HEK293 (cell line): ENCODE measurements around the gene IQCH.

Experiments
- CTCF ChIA-PET: fragments of 350-600 bp; formaldehyde crosslinking; extraction: SDS; loops from one replicate; lab custom pipeline; 2021; ENCODE audit warnings: antibody characterized with exemption; lab: Yijun Ruan, JAX
- POLR2A ChIA-PET: fragments of 300-600 bp; formaldehyde crosslinking; extraction: SDS; loops from one replicate; lab custom pipeline; 2020; ENCODE audit warnings: antibody characterized with exemption, inconsistent platforms; lab: Yijun Ruan, JAX
- H3K27ac ChIP-seq: fragments of 200-500 bp; sonication (Bioruptor generic); 2 replicates; pipeline ENCODE4 v1.5.1; 2014; ENCODE audit warnings: low read depth, low read length, control low read depth, inconsistent platforms; ENCODE audit errors: extremely low read depth
- H3K36me3 ChIP-seq, 2 experiments: fragments of 200-500 bp in 1 of 2; sonication (Bioruptor generic) in 1 of 2; 1 replicate in 1 of 2; 2 replicates in 1 of 2; pipeline ENCODE4 v1.5.1; 2014 to 2017; ENCODE audit warnings: inconsistent platforms in 2 of 2, low read length in 2 of 2; ENCODE audit not compliant: control insufficient read depth in 2 of 2, insufficient read depth in 1 of 2
- H3K4me1 ChIP-seq: fragments of 200-500 bp; sonication (Bioruptor generic); 2 replicates; pipeline ENCODE4 v1.5.1; 2014; ENCODE audit warnings: mild to moderate bottlenecking, low read length, inconsistent platforms; ENCODE audit not compliant: control insufficient read depth, insufficient read depth
- H3K4me3 ChIP-seq: 2 replicates; pipeline ENCODE4 v1.5.1; 2011; ENCODE audit warnings: low read depth, mild to moderate bottlenecking, control low read depth, low read length, moderate library complexity
- H3K9me3 ChIP-seq: fragments of 200-500 bp; sonication (Bioruptor generic); 2 replicates; pipeline ENCODE4 v1.5.1; 2014; ENCODE audit warnings: low read depth, low read length, inconsistent platforms; ENCODE audit not compliant: control insufficient read depth, insufficient read depth
- IKZF3 ChIP-seq: fragments of 450-650 bp; IDR thresholded peaks from 2 replicates; pipeline ENCODE4 v1.5.0; 2018; ENCODE audit warnings: missing biosample characterization, mild to moderate bottlenecking, missing genetic modification characterization, moderate library complexity
- ZBTB17 ChIP-seq: fragments of 450-650 bp; formaldehyde crosslinking; IDR thresholded peaks from 2 replicates; pipeline ENCODE4 v1.5.1; 2016; ENCODE audit warnings: missing biosample characterization, missing genetic modification characterization
- ZFHX2 ChIP-seq: fragments of 450-650 bp; formaldehyde crosslinking; conservative IDR thresholded peaks from 2 replicates; pipeline ENCODE4 v1.5.1; 2016; ENCODE audit warnings: missing biosample characterization, missing genetic modification characterization
- ZFP3 ChIP-seq: fragments of 450-650 bp; formaldehyde crosslinking; IDR thresholded peaks from 2 replicates; pipeline ENCODE4 v1.5.1; 2016; ENCODE audit warnings: low read depth, missing biosample characterization, missing genetic modification characterization
- ZFP69B ChIP-seq: fragments of 450-650 bp; formaldehyde crosslinking; IDR thresholded peaks from 2 replicates; pipeline ENCODE4 v1.5.1; 2016; ENCODE audit warnings: missing biosample characterization, missing genetic modification characterization
- ZIC2 ChIP-seq: fragments of 450-650 bp; formaldehyde crosslinking; IDR thresholded peaks from 2 replicates; pipeline ENCODE4 v1.5.1; 2016; ENCODE audit warnings: missing biosample characterization, missing genetic modification characterization
- ZNF24 ChIP-seq: fragments of 450-650 bp; formaldehyde crosslinking; IDR thresholded peaks from 2 replicates; pipeline ENCODE4 v1.5.1; 2016; ENCODE audit warnings: missing biosample characterization, missing genetic modification characterization
- ZNF248 ChIP-seq: fragments of 450-650 bp; formaldehyde crosslinking; IDR thresholded peaks from 2 replicates; pipeline ENCODE4 v1.5.1; 2017; ENCODE audit warnings: missing biosample characterization, missing genetic modification characterization
- ZNF302 ChIP-seq: fragments of 450-650 bp; formaldehyde crosslinking; IDR thresholded peaks from 2 replicates; pipeline ENCODE4 v1.5.1; 2016; ENCODE audit warnings: missing biosample characterization, missing genetic modification characterization, low read depth
- ZNF621 ChIP-seq: fragments of 450-650 bp; formaldehyde crosslinking; IDR thresholded peaks from 2 replicates; pipeline ENCODE4 v1.5.1; 2017; ENCODE audit warnings: missing biosample characterization, missing genetic modification characterization
- ZNF654 ChIP-seq: fragments of 450-650 bp; formaldehyde crosslinking; IDR thresholded peaks from 2 replicates; pipeline ENCODE4 v1.5.1; 2016; ENCODE audit warnings: low read depth, missing biosample characterization, missing genetic modification characterization
- ZNF837 ChIP-seq: fragments of 450-650 bp; formaldehyde crosslinking; IDR thresholded peaks from 2 replicates; pipeline ENCODE4 v1.5.1; 2016; ENCODE audit warnings: missing biosample characterization, missing genetic modification characterization
- ZNF843 ChIP-seq: fragments of 450-650 bp; formaldehyde crosslinking; IDR thresholded peaks from 2 replicates; pipeline ENCODE4 v1.5.1; 2016; ENCODE audit warnings: missing biosample characterization, missing genetic modification characterization
- TF ChIP-seq, protein P1 (sequence below): fragments of 450-650 bp; formaldehyde crosslinking; IDR thresholded peaks from 2 replicates; pipeline ENCODE4 v1.5.1; 2016; ENCODE audit warnings: missing biosample characterization, missing genetic modification characterization, borderline replicate concordance
- TF ChIP-seq, protein P2 (sequence below): fragments of 450-650 bp; formaldehyde crosslinking; IDR thresholded peaks from 2 replicates; pipeline ENCODE4 v1.5.1; 2016; ENCODE audit warnings: missing biosample characterization, missing genetic modification characterization, low read depth
- TF ChIP-seq, protein P3 (sequence below): fragments of 450-650 bp; formaldehyde crosslinking; IDR thresholded peaks from 2 replicates; pipeline ENCODE4 v1.5.1; 2016; ENCODE audit warnings: missing biosample characterization, missing genetic modification characterization
- TF ChIP-seq, protein P4 (sequence below): fragments of 450-650 bp; IDR thresholded peaks from 2 replicates; pipeline ENCODE4 v1.5.1; 2018; ENCODE audit warnings: missing biosample characterization, mild to moderate bottlenecking, missing genetic modification characterization
- TF ChIP-seq, protein P5 (sequence below): fragments of 450-650 bp; formaldehyde crosslinking; IDR thresholded peaks from 2 replicates; pipeline ENCODE4 v1.5.1; 2017; ENCODE audit warnings: missing biosample characterization, missing genetic modification characterization

Gene IQCH

DNA sequence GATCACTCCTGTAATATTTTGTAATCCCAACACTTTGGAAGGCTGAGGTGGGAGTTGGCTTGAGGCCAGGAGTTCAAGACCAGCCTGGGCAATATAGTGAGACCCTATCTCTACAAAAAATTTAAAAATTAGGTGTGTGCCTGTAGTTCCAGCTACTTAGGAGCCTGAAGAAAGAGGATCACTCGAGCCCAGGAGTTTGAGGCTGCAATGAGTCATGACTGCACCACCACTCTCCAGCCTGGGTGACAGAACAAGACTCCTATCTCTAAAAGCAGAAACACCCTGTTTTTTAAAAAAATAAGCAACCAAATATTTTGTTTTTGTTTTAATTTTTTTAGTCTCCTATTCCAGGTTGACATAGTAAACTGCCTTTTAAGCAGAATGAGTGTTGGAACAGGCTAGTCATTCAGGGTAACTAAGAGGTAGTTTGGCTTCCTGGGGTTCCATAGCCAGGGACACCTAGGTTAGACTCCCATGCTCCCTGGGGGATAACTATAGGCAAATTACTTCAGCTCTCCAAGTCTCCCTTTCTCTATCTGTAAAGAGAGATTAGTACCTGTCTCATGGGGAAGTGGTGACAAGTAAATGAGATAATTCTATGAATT is 151.8 kb downstream of the IQCH start (continued):
- TF ChIP-seq, protein P1, sequence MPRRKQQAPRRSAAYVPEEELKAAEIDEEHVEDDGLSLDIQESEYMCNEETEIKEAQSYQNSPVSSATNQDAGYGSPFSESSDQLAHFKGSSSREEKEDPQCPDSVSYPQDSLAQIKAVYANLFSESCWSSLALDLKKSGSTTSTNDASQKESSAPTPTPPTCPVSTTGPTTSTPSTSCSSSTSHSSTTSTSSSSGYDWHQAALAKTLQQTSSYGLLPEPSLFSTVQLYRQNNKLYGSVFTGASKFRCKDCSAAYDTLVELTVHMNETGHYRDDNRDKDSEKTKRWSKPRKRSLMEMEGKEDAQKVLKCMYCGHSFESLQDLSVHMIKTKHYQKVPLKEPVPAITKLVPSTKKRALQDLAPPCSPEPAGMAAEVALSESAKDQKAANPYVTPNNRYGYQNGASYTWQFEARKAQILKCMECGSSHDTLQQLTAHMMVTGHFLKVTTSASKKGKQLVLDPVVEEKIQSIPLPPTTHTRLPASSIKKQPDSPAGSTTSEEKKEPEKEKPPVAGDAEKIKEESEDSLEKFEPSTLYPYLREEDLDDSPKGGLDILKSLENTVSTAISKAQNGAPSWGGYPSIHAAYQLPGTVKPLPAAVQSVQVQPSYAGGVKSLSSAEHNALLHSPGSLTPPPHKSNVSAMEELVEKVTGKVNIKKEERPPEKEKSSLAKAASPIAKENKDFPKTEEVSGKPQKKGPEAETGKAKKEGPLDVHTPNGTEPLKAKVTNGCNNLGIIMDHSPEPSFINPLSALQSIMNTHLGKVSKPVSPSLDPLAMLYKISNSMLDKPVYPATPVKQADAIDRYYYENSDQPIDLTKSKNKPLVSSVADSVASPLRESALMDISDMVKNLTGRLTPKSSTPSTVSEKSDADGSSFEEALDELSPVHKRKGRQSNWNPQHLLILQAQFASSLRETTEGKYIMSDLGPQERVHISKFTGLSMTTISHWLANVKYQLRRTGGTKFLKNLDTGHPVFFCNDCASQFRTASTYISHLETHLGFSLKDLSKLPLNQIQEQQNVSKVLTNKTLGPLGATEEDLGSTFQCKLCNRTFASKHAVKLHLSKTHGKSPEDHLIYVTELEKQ: no peak
- no peak for TF ChIP-seq ZNF837 (tag by site-specific recombination)
- TF ChIP-seq, protein P2, sequence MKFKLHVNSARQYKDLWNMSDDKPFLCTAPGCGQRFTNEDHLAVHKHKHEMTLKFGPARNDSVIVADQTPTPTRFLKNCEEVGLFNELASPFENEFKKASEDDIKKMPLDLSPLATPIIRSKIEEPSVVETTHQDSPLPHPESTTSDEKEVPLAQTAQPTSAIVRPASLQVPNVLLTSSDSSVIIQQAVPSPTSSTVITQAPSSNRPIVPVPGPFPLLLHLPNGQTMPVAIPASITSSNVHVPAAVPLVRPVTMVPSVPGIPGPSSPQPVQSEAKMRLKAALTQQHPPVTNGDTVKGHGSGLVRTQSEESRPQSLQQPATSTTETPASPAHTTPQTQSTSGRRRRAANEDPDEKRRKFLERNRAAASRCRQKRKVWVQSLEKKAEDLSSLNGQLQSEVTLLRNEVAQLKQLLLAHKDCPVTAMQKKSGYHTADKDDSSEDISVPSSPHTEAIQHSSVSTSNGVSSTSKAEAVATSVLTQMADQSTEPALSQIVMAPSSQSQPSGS (tag by site-specific recombination): no peak
- no peak for TF ChIP-seq ZBTB17

DNA sequence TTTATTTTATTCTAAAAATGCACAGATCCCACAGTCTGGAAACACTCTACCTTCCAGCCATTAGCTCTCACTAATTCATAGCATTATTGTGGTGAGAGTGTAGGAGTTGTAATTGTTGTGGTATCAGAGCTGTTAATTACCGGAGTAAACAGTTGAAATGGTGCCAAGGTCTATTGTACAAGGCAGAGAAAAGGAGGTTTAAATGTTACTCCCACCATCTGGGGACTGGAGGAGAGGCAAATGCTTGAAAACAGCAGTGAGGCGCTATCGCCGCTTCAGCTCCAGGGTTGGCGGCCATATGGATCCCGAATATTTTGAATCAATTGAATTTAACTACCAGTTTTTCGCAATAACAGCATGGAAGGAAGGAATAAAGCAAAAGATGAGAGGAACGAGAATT is 153.2 kb downstream of the IQCH start:
- ChIA-PET CTCF (interaction anchor here (1.4 to 1.7 kb wide), 2 partner anchors 25 to 49 kb away, joined by 3 to 4 read pairs; no protein-coding TSS in a partner anchor), POLR2A (no interaction called here)
- H3K4me1 ChIP-seq: peaks cover 21% of the 10 kb centered on the region
- H3K36me3 ChIP-seq: no peaks in the 10 kb centered on the region
- H3K4me3 ChIP-seq: no peak overlapping the region
- no peak overlapping the region for H3K27ac ChIP-seq
- TF ChIP-seq ZFHX2: peak; percentile 56
- TF ChIP-seq, protein P3, sequence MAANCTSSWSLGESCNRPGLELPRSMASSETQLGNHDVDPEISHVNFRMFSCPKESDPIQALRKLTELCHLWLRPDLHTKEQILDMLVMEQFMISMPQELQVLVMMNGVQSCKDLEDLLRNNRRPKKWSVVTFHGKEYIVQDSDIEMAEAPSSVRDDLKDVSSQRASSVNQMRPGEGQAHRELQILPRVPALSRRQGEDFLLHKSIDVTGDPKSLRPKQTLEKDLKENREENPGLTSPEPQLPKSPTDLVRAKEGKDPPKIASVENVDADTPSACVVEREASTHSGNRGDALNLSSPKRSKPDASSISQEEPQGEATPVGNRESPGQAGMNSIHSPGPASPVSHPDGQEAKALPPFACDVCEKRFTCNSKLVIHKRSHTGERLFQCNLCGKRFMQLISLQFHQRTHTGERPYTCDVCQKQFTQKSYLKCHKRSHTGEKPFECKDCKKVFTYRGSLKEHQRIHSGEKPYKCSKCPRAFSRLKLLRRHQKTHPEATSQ (tag by site-specific recombination): no peak
- no peaks in the 10 kb centered on the region for H3K9me3 ChIP-seq

DNA sequence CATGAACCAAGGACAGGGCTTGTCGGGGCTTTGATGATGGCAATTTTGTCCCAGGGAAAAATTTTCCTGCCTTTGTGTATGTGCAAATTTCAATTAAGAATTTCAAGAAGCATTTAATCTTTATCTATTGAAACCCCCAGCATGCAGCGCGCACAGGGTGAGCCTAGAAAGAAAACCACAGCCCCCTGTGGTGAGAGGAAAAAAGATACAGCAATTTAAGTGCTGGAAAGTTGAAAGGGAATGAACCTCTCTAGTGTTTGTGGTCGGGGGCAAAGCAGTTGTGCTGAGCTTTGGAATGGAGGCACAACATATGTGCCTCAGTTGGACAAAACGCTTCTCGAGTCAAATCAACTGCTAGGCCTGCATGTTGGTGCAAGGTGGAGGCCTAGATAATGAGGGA is 154.6 kb downstream of the IQCH start:
- no peaks in the 10 kb centered on the region for H3K9me3 ChIP-seq
- no peaks in the 10 kb centered on the region for H3K36me3 ChIP-seq
- ChIA-PET CTCF (interaction anchor here (0.7 to 1.7 kb wide), 2 partner anchors 48 to 359 kb away, joined by 3 to 4 read pairs; no protein-coding TSS in a partner anchor), POLR2A (no interaction called here)
- TF ChIP-seq, protein P4, sequence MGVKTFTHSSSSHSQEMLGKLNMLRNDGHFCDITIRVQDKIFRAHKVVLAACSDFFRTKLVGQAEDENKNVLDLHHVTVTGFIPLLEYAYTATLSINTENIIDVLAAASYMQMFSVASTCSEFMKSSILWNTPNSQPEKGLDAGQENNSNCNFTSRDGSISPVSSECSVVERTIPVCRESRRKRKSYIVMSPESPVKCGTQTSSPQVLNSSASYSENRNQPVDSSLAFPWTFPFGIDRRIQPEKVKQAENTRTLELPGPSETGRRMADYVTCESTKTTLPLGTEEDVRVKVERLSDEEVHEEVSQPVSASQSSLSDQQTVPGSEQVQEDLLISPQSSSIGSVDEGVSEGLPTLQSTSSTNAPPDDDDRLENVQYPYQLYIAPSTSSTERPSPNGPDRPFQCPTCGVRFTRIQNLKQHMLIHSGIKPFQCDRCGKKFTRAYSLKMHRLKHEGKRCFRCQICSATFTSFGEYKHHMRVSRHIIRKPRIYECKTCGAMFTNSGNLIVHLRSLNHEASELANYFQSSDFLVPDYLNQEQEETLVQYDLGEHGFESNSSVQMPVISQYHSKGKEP: no peak
- TF ChIP-seq ZNF248 (tag by site-specific recombination) (no peak), ZNF621 (tag by site-specific recombination) (no peak), ZFP3 (no peak), ZNF24 (tag by site-specific recombination) (no peak), ZNF843 (tag by site-specific recombination) (no peak), ZNF654 (no peak), IKZF3 (tag by site-specific recombination) (no peak), ZIC2 (peak; percentile 65), ZNF302 (tag by site-specific recombination) (no peak), ZFP69B (no peak)
- TF ChIP-seq, protein P5, sequence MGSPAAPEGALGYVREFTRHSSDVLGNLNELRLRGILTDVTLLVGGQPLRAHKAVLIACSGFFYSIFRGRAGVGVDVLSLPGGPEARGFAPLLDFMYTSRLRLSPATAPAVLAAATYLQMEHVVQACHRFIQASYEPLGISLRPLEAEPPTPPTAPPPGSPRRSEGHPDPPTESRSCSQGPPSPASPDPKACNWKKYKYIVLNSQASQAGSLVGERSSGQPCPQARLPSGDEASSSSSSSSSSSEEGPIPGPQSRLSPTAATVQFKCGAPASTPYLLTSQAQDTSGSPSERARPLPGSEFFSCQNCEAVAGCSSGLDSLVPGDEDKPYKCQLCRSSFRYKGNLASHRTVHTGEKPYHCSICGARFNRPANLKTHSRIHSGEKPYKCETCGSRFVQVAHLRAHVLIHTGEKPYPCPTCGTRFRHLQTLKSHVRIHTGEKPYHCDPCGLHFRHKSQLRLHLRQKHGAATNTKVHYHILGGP (tag by site-specific recombination): 0 out of 2 replicates have a peak, but pooled peaks have one; percentile 8
- peaks cover 17% of the 10 kb centered on the region for H3K4me1 ChIP-seq
- no peak overlapping the region for H3K27ac ChIP-seq
- H3K4me3 ChIP-seq: no peak overlapping the region
